ENCODE data around the gene PLEKHN1.

Gene PLEKHN1

DNA sequence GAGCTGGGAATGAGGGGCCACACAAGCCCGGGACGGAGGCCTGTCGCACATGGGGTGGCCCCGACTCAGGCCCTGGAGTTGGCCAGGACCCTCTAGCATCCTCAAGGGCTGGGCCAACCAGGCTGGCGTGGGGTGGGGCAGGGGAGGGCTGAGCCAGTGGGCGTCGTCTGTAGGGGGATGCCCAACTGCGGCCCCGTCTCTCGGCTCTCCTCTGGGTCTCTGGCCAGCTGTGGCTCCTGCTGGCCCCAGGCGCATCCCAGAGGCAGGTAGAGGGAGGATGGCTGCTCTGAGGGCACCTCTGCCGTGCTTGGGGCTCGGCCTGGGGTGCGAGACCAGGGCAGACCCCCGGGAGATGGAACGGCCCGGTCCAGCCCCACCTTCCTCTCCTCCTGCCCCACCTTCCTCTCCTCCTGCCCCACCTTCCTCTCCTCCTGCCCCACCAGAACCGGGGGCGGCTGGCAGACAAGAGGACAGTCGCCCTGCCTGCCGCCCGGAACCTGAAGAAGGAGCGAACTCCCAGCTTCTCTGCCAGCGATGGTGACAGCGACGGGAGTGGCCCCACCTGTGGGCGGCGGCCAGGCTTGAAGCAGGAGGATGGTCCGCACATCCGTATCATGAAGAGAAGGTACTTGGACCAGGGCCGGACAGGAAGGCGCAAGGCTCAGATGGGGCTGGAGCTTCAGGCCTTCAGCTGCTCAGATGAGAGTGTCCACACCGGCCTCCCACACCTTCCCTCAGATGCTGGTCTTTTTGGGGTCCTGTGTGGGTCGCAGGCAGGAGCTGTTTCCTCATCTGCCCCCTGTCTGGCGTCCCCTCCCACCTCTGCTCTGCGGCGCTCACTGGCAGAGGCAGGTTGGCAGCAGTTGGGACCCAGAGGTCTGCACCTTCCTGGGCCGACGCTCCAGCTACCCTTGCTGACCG lies 36.3 kb upstream of the PLEKHN1 start:
- Histone ChIP-seq H3K9me3 (no peaks in the 10 kb centered on the region), H3K36me3 (peaks cover 12% of the 10 kb centered on the region), H3K4me3 (ENCODE audit: low read depth, low read length) (no peak overlapping the region), H3K4me1 (peaks cover 34% of the 10 kb centered on the region), H3K27me3 (peaks cover under 1% of the 10 kb centered on the region)
- no peak for DNase-seq
- TF ChIP-seq, protein P1, sequence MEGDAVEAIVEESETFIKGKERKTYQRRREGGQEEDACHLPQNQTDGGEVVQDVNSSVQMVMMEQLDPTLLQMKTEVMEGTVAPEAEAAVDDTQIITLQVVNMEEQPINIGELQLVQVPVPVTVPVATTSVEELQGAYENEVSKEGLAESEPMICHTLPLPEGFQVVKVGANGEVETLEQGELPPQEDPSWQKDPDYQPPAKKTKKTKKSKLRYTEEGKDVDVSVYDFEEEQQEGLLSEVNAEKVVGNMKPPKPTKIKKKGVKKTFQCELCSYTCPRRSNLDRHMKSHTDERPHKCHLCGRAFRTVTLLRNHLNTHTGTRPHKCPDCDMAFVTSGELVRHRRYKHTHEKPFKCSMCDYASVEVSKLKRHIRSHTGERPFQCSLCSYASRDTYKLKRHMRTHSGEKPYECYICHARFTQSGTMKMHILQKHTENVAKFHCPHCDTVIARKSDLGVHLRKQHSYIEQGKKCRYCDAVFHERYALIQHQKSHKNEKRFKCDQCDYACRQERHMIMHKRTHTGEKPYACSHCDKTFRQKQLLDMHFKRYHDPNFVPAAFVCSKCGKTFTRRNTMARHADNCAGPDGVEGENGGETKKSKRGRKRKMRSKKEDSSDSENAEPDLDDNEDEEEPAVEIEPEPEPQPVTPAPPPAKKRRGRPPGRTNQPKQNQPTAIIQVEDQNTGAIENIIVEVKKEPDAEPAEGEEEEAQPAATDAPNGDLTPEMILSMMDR (IDR thresholded peaks at IDR 0.05; ENCODE audit: low read depth, low read length) = no peak

DNA sequence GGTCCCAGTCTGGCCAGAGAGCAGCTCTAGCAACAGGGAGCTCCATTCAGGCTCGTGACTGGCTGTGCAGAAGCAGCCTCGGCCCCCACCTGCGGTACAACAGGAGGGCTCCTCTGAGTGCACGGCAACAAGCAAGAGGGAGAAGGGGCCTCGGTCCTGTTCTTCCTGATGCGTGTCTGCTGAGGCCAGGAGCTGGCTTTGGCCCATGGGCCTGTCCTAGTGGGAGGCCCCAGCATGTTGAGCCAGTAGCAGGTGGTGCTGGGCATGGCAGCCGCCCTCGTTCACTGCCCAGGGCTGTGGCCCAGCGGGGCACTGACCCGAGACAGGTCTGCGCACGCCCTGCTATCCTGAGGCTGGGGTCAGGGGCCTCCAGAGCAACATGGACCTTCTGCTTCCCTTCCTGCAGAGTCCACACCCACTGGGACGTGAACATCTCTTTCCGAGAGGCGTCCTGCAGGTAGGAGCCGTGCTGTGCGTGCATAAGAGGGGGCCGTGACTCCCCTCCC lies 35.6 kb upstream of the PLEKHN1 start:
- Histone ChIP-seq H3K4me1 (peaks cover 41% of the 10 kb centered on the region), H3K4me3 (ENCODE audit: low read depth, low read length) (no peak overlapping the region), H3K36me3 (peaks cover 12% of the 10 kb centered on the region), H3K9me3 (no peaks in the 10 kb centered on the region), H3K27me3 (peaks cover 5% of the 10 kb centered on the region)
- DNase-seq = no peak
- TF ChIP-seq, protein P1 (IDR thresholded peaks at IDR 0.05; ENCODE audit: low read depth, low read length) = no peak

DNA sequence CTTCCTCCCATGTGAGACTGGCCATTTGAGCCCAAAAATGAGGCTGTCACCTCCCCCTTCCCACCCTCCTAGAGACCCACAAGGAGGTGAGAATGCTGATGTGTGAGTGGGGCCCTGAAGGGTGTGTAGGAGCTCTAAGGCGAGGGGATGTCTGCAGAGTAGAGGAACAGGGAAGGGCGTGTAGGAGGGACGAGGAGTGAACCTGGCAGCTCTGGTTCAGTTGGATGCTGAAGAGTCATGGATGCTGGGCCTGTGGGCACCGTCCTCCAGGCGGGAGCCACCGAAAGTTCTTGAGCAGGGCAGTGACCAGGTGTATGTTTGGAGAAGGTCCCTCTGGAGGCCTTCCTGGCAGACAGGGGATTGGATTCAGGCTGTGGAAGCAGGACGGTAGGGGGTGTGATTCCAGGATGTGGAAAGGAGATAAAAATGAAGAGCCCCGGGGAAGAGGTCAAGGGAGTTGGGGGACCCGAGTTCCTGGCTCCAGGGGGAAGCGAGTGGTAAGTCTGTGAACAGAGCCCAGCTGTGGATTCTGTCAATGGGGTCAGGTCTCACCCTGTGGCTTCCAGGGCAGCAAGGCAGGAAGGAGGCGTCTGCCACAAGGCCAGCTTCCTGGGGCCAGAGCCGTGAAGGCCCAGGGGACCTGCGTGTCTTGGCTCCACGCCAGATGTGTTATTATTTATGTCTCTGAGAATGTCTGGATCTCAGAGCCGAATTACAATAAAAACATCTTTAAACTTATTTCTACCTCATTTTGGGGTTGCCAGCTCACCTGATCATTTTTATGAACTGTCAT lies 34.7 kb upstream of the PLEKHN1 start:
- TF ChIP-seq, protein P1 (IDR thresholded peaks at IDR 0.05; ENCODE audit: low read depth, low read length) = no peak; the same call in 1 of the 2 replicates
- Histone ChIP-seq H3K36me3 (peaks cover 12% of the 10 kb centered on the region), H3K4me3 (ENCODE audit: low read depth, low read length) (no peak overlapping the region), H3K4me1 (peaks cover 44% of the 10 kb centered on the region), H3K9me3 (no peaks in the 10 kb centered on the region), H3K27me3 (peaks cover 5% of the 10 kb centered on the region; the same call in 1 of the 2 replicates)
- DNase-seq = no peak

DNA sequence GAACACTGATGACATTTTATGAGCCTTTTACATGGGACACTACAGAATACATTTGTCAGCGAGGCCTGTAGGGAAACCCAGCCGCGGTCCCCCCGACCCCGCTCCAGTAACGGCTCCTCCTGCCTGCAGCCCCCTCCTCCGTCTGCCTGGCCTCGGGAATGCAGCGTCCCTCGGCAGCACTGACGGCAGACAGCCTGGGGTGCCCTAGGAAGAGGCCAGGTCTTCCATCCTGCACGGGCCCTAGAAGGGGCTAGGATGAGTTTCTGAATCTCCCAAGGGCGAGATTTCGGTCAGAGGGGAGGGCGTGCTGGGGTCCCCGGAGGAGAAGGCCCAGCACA lies 34.1 kb upstream of the PLEKHN1 start:
- H3K4me3 ChIP-seq (ENCODE audit: low read depth, low read length) = no peak overlapping the region
- no peak for DNase-seq
- TF ChIP-seq, protein P1 (IDR thresholded peaks at IDR 0.05; ENCODE audit: low read depth, low read length) = no peak
- no peaks in the 10 kb centered on the region for H3K9me3 ChIP-seq
- peaks cover 50% of the 10 kb centered on the region for H3K4me1 ChIP-seq
- H3K27me3 ChIP-seq = peaks cover 5% of the 10 kb centered on the region; the same call in 1 of the 2 replicates
- H3K36me3 ChIP-seq = peaks cover 17% of the 10 kb centered on the region

DNA sequence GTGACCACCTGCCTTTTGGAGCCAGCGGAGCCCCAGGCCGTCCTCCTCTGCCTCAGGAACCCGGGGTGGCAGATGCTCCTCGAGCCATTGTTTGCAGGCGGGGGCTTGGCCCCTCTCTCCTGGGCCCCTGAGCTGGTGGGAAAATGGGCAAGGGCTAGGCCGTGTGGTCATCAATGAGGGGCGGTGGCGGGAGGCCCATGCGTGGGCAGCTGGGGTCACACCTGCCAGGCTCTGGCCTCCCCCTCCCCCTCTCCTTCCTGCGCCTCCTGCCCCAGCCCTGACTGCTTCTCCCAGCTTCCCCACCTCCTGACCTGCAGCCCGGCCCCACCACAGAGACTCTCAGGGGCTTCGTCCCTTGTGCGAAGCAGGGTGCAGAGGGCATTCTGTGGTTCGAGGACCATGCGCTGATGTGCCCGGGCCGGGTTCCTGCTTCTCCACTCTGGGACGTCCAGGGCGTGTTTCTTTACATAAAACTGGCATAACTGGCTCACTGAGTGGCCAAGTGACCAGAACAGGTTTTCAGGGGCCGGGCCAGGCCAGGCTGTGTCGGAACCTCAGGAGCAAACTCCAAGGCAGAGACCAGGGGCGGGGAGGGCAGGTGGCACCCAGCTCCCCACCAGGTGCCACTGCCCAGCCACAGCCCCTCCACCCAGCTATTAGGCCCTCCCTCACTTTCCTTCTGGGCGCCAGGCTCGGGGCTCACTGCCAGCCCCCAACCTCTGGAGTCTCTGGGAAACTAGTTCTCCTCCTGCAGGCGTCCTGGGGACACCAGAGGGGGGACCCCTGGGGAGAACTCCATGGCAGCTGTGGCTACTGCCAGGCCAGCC lies 33.3 kb upstream of the PLEKHN1 start:
- H3K4me1 ChIP-seq = peaks cover 52% of the 10 kb centered on the region
- DNase-seq = no peak
- H3K4me3 ChIP-seq (ENCODE audit: low read depth, low read length) = no peak overlapping the region
- peaks cover 5% of the 10 kb centered on the region; the same call in 1 of the 2 replicates for H3K27me3 ChIP-seq
- H3K36me3 ChIP-seq = peaks cover 17% of the 10 kb centered on the region
- no peaks in the 10 kb centered on the region for H3K9me3 ChIP-seq
- TF ChIP-seq, protein P1 (IDR thresholded peaks at IDR 0.05; ENCODE audit: low read depth, low read length) = no peak
